Measurements from ENCODE around the gene LRRD1. TPM values are rescaled to one million over a fixed set of nuclear protein-coding genes. Genes with fewer than 3 reads are reported as not detected.

Gene LRRD1
- total and polyA plus RNA-seq, 2 of the 13 experiments (the other 11 are each of a cell fraction or from before 2014, with no cell fraction given): 0.03 TPM; not detected in 1

- no peak; the same call in 1 of the 2 replicates for TF ChIP-seq ZNF143 (CRISPR knock-in tag; IDR thresholded peaks at IDR 0.05)
- TF ChIP-seq POGZ (CRISPR knock-in tag; IDR thresholded peaks at IDR 0.05): peak; percentile 68; the same call in 1 of the 2 replicates
- TF ChIP-seq, protein P1, sequence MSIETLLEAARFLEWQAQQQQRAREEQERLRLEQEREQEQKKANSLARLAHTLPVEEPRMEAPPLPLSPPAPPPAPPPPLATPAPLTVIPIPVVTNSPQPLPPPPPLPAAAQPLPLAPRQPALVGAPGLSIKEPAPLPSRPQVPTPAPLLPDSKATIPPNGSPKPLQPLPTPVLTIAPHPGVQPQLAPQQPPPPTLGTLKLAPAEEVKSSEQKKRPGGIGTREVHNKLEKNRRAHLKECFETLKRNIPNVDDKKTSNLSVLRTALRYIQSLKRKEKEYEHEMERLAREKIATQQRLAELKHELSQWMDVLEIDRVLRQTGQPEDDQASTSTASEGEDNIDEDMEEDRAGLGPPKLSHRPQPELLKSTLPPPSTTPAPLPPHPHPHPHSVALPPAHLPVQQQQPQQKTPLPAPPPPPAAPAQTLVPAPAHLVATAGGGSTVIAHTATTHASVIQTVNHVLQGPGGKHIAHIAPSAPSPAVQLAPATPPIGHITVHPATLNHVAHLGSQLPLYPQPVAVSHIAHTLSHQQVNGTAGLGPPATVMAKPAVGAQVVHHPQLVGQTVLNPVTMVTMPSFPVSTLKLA (IDR thresholded peaks at IDR 0.05): no peak
- TF ChIP-seq, protein P2, sequence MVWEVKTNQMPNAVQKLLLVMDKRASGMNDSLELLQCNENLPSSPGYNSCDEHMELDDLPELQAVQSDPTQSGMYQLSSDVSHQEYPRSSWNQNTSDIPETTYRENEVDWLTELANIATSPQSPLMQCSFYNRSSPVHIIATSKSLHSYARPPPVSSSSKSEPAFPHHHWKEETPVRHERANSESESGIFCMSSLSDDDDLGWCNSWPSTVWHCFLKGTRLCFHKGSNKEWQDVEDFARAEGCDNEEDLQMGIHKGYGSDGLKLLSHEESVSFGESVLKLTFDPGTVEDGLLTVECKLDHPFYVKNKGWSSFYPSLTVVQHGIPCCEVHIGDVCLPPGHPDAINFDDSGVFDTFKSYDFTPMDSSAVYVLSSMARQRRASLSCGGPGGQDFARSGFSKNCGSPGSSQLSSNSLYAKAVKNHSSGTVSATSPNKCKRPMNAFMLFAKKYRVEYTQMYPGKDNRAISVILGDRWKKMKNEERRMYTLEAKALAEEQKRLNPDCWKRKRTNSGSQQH (CRISPR knock-in tag; IDR thresholded peaks at IDR 0.05; ENCODE audit: low read depth): no peak
- no peak for TF ChIP-seq CENPT (CRISPR knock-in tag; IDR thresholded peaks at IDR 0.05; ENCODE audit: low read depth)
- TF ChIP-seq HIVEP1 (CRISPR knock-in tag; IDR thresholded peaks at IDR 0.05): no peak
- TF ChIP-seq SYNCRIP (IDR thresholded peaks at IDR 0.05; ENCODE audit: insufficient read depth, low read depth, low read length): no peak
- no peak for TF ChIP-seq ZNF747 (CRISPR knock-in tag; IDR thresholded peaks at IDR 0.05; ENCODE audit: borderline replicate concordance)
- no peak for TF ChIP-seq ZNF569 (CRISPR knock-in tag; IDR thresholded peaks at IDR 0.05; ENCODE audit: borderline replicate concordance)
- TF ChIP-seq KLF15 (CRISPR knock-in tag; IDR thresholded peaks at IDR 0.05; ENCODE audit: borderline replicate concordance): no peak
- TF ChIP-seq MIER2 (CRISPR knock-in tag; IDR thresholded peaks at IDR 0.05): no peak
- TF ChIP-seq CBFB (CRISPR knock-in tag; IDR thresholded peaks at IDR 0.05): 0 out of 2 replicates have a peak, but pooled peaks have one; percentile 36
- no peak for TF ChIP-seq GABPA (IDR thresholded peaks at IDR 0.05; ENCODE audit: low read depth, low read length)
- TF ChIP-seq GABPA (CRISPR knock-in tag; IDR thresholded peaks at IDR 0.05; ENCODE audit: low read depth): no peak
- no peak for TF ChIP-seq ZNF329 (CRISPR knock-in tag; IDR thresholded peaks at IDR 0.05; ENCODE audit: low read depth)
- peak; percentile 40 for TF ChIP-seq FOSL2 (CRISPR knock-in tag; IDR thresholded peaks at IDR 0.05)
- no peak for TF ChIP-seq ZNF337 (CRISPR knock-in tag; IDR thresholded peaks at IDR 0.05; ENCODE audit: borderline replicate concordance, low read depth)
- TF ChIP-seq, protein P3, sequence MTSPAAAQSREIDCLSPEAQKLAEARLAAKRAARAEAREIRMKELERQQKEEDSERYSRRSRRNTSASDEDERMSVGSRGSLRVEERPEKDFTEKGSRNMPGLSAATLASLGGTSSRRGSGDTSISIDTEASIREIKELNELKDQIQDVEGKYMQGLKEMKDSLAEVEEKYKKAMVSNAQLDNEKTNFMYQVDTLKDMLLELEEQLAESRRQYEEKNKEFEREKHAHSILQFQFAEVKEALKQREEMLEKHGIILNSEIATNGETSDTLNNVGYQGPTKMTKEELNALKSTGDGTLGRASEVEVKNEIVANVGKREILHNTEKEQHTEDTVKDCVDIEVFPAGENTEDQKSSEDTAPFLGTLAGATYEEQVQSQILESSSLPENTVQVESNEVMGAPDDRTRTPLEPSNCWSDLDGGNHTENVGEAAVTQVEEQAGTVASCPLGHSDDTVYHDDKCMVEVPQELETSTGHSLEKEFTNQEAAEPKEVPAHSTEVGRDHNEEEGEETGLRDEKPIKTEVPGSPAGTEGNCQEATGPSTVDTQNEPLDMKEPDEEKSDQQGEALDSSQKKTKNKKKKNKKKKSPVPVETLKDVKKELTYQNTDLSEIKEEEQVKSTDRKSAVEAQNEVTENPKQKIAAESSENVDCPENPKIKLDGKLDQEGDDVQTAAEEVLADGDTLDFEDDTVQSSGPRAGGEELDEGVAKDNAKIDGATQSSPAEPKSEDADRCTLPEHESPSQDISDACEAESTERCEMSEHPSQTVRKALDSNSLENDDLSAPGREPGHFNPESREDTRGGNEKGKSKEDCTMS (CRISPR knock-in tag; conservative IDR thresholded peaks at IDR 0.05): no peak
- TF ChIP-seq CCAR2 (optimal IDR thresholded peaks at IDR 0.05; ENCODE audit: low read depth, low read length): no peak
- TF ChIP-seq REXO4 (CRISPR knock-in tag; IDR thresholded peaks at IDR 0.05; ENCODE audit: borderline replicate concordance): no peak
- no peak for TF ChIP-seq BHLHE40 (IDR thresholded peaks at IDR 0.05; ENCODE audit: low read length)
- no peak for TF ChIP-seq ELF4 (CRISPR knock-in tag; IDR thresholded peaks at IDR 0.05; ENCODE audit: borderline replicate concordance)
- no peak for TF ChIP-seq GPN1 (CRISPR knock-in tag; IDR thresholded peaks at IDR 0.05; ENCODE audit: borderline replicate concordance)
Observed at GRCh38 chr7:92178928-92179924, at the start of gene LRRD1 (continued).

Measured in HepG2 (cell line).